ENCODE results near the gene CNTRL.

CNTRL gene

DNA sequence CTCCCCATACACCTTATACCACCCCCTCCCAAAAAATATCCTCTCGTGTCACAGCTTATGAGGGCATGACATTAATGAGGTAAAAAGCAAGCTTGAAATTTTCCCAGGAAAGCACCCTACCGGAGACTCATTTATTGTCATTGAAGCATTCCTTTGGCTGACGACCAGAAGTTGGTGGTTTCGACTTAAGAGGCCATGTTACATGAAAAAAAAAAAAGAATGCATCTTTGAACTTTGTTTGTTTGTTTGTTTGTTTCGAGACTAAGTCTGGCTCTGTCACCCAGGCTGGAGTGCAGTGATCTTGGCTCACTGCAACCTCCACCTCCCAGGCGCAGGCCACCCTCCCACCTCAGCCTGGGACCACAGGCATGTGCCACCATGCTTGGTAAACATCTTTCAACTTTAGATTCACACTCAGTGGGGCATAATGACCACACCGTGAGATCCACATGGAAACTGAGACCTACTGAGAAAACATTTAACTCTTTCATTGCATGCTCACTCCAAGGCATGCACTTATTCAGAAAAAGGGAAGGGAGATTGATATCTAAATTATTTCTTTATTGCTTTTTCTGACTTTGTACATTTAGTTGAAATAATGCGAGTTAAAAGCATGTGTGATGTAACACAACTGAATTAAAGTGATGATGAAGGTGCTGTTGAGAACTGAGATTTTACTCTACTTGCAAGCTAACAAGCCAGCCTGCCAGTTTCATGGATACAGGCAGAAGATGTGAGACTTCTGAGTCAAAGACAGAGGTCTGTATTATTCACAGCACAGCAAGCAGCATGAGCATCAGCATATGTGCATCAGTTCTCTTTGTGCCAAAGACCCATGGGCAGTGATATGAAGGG is 132.0 kb downstream of the CNTRL start:
- DNase-seq, result peak; percentile 72

DNA sequence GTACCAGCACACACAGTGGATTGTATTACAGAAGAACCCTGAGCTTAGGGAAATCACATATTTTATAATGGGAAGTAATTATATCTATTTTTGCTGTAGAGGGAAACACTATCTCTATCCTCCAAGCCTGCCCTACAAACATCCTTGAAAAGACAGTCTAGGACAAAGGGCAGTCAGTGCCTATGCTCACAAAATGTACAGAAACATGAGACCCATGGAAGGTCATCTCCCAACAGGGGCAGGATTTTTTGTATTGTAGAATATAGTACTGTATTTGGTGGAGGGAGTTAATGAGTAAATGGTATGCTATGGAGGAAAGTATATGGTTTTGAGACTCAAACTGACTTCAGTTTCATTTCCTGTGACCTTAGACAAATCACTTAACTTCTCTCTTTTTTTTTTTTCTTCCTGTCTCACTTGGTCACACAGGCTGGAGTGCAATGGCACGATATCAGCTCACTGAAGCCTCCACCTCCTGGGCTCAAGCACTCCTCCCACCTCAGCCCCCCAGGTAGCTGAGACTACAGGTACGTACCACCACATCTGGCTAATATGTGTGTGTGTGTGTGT is 132.7 kb downstream of the CNTRL start:
- peak; percentile 51 for DNase-seq

DNA sequence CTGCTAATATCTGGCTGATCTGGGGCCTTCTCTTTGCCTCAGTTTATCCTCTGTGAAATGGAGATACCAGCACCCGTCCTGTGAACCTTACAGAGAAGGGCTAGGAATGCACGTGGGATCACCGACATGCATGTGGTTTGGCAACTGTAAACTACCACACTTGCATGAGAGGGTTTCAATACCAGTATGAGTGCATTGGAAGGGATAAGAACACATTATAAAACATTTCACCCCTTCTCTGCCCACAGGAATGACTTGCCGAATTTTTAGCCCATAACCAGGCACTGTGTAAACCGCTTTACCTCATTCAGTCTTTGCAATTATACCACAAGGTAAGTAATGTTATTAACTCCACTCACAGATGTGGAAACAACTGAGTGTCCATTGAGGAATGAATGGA is 135.8 kb downstream of the CNTRL start:
- peak; percentile 37 for DNase-seq

DNA sequence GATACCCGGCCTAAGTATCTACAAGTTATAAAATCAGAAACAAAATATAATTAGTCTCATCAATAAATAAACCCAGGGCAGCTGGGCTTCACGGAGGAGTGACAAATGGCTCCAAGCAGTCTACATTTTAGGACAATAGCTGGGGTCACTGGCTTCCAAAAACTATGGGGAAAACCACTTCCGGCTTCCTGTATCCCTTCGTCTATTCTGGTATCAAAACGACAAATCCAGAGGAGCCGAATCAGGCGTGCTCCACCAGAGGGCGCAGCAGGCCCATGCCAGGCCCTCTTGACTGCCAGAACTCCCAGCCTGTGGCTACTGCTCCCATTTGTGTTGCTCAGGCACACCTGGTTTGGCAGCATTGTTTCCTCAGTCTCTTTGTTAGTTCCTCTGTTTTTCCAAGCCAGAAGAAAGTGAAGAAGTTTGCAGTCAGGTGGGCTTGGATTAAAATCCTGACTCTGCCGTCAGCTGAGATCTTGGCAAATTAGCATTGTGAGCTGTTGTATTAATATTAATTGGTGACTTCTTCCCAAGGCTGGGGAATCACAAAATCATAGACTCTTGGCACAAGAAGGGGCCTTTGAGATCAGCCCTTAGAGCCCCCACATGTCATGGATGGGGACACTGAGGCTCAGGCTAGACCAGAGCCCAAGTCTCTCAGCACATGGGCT is 138.5 kb downstream of the CNTRL start:
- peak; percentile 76 for DNase-seq

DNA sequence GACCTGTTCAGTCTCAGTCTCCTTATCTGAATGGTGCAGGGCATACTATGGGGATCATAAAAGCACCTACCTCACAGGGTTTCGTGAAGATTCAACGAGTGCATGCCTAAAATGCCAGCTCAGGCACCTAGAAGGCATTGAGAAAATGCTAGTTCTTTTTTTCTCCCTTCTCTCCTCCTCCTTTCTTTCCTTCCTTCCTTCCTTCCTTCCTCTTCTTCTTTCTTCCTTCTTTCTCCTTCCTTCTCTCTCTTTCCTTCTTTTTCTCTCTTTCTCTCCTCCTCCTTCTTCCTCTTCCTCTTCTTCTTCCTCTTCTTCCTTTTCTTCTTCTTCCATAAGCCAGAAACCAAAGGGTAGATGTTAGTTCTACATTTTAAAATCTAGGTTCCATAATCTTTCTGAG is 139.2 kb downstream of the CNTRL start:
- no peak for DNase-seq

DNA sequence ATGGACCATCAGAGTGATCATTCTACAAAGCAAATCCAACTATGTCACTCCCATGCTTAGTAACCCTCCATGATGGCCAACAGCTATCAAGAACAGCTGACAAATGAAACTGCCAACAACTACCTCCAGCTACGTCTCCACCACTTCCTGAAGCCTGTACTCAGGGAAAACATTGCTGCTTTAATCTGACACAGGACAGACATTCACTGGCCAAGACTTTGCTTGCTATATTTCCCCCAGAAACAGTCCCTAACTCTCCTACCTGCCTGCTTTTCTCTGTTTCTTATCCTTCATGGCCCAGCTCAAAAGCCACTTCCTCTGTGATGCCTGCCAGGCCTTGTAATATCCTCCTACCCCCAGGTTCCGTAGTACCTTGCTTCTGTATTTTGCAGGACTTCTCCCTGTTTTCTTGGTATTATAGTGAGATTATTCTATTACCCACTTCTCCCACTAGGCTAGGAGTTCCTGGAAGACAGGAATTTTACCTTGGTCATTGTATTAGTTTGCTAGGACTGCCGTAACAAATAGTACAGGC is 141.6 kb downstream of the CNTRL start:
- DNase-seq, result no peak

DNA sequence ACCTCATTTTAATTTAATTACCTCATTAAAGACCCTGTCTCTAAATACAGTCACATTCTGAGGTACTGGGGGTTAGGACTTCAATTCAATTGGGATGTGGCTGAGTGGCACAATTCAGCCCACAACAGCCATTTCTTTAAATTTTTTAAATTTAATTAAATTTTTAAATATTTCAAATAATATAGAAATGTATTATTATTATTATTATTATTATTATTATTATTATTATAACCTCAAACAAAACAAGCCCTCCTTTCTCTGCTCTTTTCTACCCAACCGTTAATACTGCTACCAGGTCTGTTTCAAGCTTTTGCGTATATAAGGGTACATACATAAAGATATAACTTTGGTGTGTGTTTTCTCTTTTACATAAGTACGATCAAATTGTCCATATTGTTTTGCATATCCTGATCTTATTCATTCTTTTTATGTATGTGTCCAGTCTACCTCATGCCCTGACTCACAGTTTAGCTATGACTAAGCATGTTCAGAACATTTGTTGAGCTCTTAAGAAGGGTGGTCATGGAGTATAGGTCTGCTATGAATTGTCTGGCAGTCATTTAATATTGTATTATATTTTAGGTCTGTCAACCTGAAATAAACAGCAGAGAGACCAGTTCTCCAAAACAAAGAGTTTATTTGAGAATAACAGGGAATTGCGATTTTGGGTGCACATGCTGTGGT is 143.0 kb downstream of the CNTRL start:
- DNase-seq, result peak; percentile 65

DNA sequence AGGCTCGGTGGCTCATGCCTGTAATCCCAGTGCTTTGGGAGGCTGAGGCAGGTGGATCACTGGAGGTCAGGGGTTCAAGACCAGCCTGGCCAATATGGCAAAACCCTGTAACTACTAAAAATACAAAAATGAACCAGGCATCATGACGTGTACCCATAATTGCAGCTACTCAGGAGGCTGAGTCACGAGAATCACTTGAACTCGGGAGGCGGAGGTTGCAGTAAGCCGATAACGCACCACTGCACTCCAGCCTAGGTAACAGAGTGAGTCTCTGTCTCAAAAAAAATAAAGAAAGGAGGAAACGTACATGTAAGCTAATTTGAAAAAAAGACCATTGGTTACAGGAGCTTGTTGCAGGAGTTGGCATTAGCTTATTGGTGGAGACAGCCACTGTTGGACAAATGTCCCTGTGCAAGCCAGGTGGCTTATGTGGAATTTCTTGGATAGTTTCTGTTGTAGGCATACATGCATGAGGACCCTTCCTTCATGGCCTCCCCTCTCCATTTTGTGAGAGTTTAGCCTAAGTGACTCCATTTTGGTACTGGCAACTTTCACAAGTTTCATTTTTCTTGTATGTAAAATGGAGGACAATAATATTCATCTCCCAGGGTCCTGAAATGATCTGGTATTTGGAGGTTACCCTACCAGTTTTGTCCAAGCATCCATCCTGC is 143.7 kb downstream of the CNTRL start:
- DNase-seq, result no peak

DNA sequence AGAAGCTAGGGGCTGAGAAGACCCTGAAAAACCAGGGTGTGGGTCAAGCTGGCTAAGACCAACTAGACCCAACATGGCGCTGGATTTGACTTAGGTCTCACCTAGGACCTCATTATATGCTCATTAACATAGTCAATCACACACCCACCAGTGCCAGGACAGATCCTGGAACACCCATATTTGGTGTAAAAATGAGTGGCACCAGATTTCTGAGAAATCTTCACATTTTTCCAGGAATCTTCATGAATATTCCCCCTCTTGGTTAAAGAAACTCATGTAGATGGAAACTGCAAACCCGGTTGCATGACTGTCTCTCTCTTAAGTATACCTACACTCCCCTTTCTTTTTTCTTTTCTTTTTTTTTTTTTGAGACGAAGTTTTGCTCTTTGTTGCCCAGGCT is 144.8 kb downstream of the CNTRL start:
- no peak for DNase-seq

DNA sequence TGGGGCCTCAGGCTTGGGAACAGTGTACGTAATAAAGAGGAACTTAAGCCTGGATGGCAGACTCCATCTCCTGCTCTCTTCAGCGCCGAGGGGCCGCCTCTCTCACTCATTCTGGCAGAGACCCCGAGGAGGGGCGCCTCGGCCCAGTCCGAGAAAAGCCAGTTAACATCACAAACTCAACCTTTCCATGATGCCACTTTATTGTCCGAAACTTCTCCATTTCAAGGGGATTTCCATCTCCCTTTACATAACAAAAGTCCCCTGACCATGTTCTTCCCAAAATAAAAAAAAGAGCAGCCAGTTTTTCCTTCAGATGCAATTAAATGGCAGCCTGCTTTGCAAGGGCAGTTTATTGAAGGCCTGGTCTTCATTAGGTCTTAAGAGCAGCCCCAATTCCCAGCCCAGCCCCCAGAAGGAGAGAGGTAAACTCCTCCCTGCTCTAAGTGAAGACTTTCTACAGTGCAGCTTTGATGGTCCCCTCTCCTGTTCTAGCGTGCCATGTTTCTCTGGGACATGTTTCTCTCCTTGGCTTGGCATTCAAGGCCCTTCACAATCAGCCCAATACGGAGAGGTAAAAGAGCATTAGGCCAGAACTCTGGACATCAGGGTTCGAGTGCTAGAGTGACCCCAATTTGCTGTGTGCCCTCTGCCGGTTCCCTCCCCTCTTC is 146.4 kb downstream of the CNTRL start:
- DNase-seq, result no peak

DNA sequence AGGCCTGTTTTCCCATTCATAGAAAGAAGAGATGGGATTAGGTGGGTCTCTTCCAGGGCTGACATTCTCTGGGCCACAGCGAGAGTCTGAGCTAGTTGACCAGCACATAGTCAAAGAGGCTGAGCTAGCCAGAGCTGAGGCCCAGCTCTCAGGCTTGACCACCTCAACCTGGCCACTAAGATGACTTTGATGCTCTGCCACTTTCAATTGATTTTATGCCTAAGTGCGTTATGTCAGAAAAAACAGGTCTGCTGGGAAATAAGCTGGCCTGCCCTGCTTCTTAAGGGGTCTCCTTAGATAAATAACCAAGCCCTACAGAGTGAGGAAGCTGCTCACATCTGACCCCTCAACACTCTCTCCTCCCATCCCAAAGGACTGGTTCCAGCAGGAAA is 146.9 kb downstream of the CNTRL start:
- no peak for DNase-seq

DNA sequence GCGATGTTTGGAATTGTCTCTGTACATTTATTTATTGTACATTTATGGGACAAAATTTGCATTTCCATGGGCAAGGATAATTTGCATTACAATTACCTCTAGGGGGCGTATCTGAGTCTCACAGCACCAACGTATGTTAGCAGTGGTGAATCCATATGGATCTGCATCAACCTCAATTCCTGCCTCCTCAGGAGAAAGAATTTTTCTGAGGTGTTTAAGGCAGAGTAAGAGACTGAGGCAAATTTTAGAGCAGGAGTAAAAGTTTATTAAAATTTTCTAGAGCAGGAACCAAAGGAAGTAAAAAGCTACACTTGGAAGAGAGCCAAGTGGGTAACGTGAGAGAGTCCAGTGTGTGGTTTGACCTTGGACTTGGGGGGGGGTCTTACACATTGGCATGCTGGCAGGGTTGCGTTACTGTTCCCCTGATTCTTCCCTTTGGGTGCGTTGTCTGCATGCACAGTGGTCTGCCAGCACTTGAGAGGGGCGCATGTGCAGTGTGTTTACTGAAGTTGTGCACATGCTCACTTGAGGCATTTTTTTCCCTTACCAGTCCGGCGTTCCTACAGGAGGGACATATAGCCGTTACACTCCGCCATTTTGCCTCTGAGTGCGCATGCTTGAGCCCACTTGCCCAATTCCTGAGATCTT is 147.9 kb downstream of the CNTRL start:
- peak; percentile 16 for DNase-seq

DNA sequence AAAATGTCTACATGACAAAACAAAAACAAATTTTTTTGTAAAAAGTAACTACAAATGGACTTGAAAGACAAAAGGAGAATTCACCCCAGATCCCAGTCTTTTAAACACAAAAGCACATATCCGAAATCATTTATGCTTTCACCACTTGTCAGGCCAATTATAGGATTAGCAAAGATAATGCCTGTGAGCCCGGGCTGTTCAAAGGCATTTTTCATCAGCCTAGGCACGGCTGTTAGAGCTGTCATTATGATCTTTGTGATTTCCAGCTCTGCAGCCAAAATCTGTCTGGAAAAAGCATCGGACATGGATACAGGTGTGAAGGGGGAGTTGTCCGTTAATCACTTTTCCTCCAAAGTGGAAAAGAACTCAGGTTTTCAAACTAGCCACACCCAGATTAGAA is 150.5 kb downstream of the CNTRL start:
- no peak for DNase-seq

DNA sequence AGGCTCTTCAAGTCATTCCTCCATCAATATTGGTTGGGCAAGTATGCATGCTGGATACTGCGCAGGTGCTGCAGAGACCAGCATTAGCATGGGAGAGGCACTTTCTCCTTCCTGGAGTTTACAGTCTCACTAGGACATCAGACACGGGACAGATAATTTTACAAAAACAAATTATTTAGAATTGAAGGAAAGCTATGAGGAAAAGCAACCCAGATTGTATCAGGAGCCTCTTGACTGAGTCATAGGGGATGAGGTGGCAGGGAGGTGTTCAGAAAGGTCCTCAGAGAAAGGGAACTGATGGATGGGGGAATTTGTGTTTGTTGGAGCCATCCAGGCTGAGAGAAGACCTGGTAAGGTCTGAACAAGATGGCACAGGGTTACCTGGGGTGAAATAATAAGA is 151.4 kb downstream of the CNTRL start:
- no peak for DNase-seq

Measured in activated CD4-positive, alpha-beta T cell treated with anti-CD3 and anti-CD28 coated beads, Interleukin-2, amount 50 U/mL, for 16 hours (primary cell).